HUES64 (cell line): ENCODE data around the gene ADGRG3.

Experiments
- H3K27ac ChIP-seq: 2 replicates; pipeline ENCODE4 v1.7.0; 2013; ENCODE audit warnings: low read depth, low read length, inconsistent platforms
- H3K27me3 ChIP-seq: 2 replicates; pipeline ENCODE4 v1.6.1; 2013; ENCODE audit warnings: mild to moderate bottlenecking, low read length; ENCODE audit not compliant: insufficient read depth
- H3K36me3 ChIP-seq: 2 replicates; pipeline ENCODE4 v1.6.1; 2013; ENCODE audit warnings: mild to moderate bottlenecking, low read length; ENCODE audit not compliant: insufficient read depth
- H3K4me1 ChIP-seq: 2 replicates; pipeline ENCODE4 v1.6.1; 2013; ENCODE audit warnings: mild to moderate bottlenecking, low read length, moderate library complexity; ENCODE audit not compliant: insufficient read depth
- H3K4me3 ChIP-seq: 2 replicates; pipeline ENCODE4 v1.5.1; 2013; ENCODE audit warnings: mild to moderate bottlenecking, low read length, moderate library complexity
- H3K9ac ChIP-seq: 2 replicates; pipeline ENCODE4 v1.6.1; 2013; ENCODE audit warnings: mild to moderate bottlenecking, low read depth, low read length
- H3K9me3 ChIP-seq: 2 replicates; pipeline ENCODE4 v1.6.1; 2013; ENCODE audit warnings: low read depth, low read length; ENCODE audit not compliant: insufficient read depth
- WGBS: fragments of 150-250, 120-280 bp; methylation state at CpG from one replicate; pipeline ENCODE4 v1.1.7; 2013; ENCODE audit warnings: missing lambda C conversion rate; 5-methylcytosine and 5-hydroxymethylcytosine counted together

ADGRG3 gene

GRCh38 chr16:57624806-57625500 lies 43.2 kb upstream of the ADGRG3 start:
- Histone ChIP-seq H3K27ac (no peak overlapping the region), H3K36me3 (no peaks in the 10 kb centered on the region), H3K9me3 (no peaks in the 10 kb centered on the region), H3K27me3 (no peaks in the 10 kb centered on the region), H3K9ac (no peak overlapping the region), H3K4me3 (no peak overlapping the region), H3K4me1 (peaks cover 22% of the 10 kb centered on the region; the same call in 1 of the 2 replicates)
- 90% methylated on average over 15 of the region's 17 CpGs for WGBS

- Histone ChIP-seq H3K4me3 (no peak overlapping the region), H3K9me3 (no peaks in the 10 kb centered on the region), H3K9ac (no peak overlapping the region), H3K4me1 (peaks cover 14% of the 10 kb centered on the region; the same call in 1 of the 2 replicates), H3K27me3 (no peaks in the 10 kb centered on the region), H3K36me3 (no peaks in the 10 kb centered on the region), H3K27ac (no peak overlapping the region)
- 85% methylated on average over 10 of the region's 10 CpGs for WGBS
These were observed 41.5 kb upstream of the ADGRG3 start for GRCh38 chr16:57626420-57627170.

- no peaks in the 10 kb centered on the region for H3K36me3 ChIP-seq
- H3K9ac ChIP-seq = no peak overlapping the region
- WGBS = 41% methylated on average over 15 of the region's 15 CpGs
- H3K27me3 ChIP-seq = no peaks in the 10 kb centered on the region
- H3K4me1 ChIP-seq = peaks cover 14% of the 10 kb centered on the region; the same call in 1 of the 2 replicates
- H3K27ac ChIP-seq = 0 out of 2 replicates have a peak overlapping the region, but pooled peaks have one; percentile 22
- H3K9me3 ChIP-seq = no peaks in the 10 kb centered on the region
- H3K4me3 ChIP-seq = peak overlapping the region; percentile 36; the same call in 1 of the 2 replicates
These were observed 40.8 kb upstream of the ADGRG3 start for GRCh38 chr16:57627184-57627871.

- Histone ChIP-seq H3K27ac (0 out of 2 replicates have a peak within 1 kb of the TSS, but pooled peaks have one; percentile 22), H3K36me3 (no peaks in the 10 kb centered on the region), H3K9ac (no peak within 1 kb of the TSS), H3K4me3 (peak within 1 kb of the TSS; percentile 36), H3K4me1 (peaks cover 14% of the 10 kb centered on the region; the same call in 1 of the 2 replicates), H3K9me3 (no peaks in the 10 kb centered on the region), H3K27me3 (no peaks in the 10 kb centered on the region)
- WGBS = 14% methylated on average over 30 of the region's 32 CpGs
These were observed 39.9 kb upstream of the ADGRG3 start, which contains the start of gene ADGRG1 for GRCh38 chr16:57628008-57628781. Gene ADGRG1, plus strand, starts transcription at chr16:57628630. Its CDS starts 21,658 bp downstream, at chr16:57650288.

- H3K4me3 ChIP-seq = peak overlapping the region; percentile 36
- H3K27ac ChIP-seq = no peak overlapping the region
- H3K27me3 ChIP-seq = no peaks in the 10 kb centered on the region
- peaks cover 14% of the 10 kb centered on the region; the same call in 1 of the 2 replicates for H3K4me1 ChIP-seq
- 88% methylated on average over 7 of the region's 7 CpGs for WGBS
- H3K9me3 ChIP-seq = no peaks in the 10 kb centered on the region
- H3K9ac ChIP-seq = no peak overlapping the region
- no peaks in the 10 kb centered on the region for H3K36me3 ChIP-seq
These were observed 39.3 kb upstream of the ADGRG3 start for GRCh38 chr16:57628783-57629293.

GRCh38 chr16:57629516-57630406 lies 38.3 kb upstream of the ADGRG3 start:
- no peak overlapping the region for H3K27ac ChIP-seq
- H3K9me3 ChIP-seq = no peaks in the 10 kb centered on the region
- H3K4me1 ChIP-seq = peaks cover 14% of the 10 kb centered on the region; the same call in 1 of the 2 replicates
- H3K9ac ChIP-seq = no peak overlapping the region
- H3K36me3 ChIP-seq = no peaks in the 10 kb centered on the region
- WGBS = 84% methylated on average over 22 of the region's 22 CpGs
- no peak overlapping the region for H3K4me3 ChIP-seq
- no peaks in the 10 kb centered on the region for H3K27me3 ChIP-seq

GRCh38 chr16:57630407-57630797 lies 37.7 kb upstream of the ADGRG3 start:
- Histone ChIP-seq H3K4me3 (no peak overlapping the region), H3K9me3 (no peaks in the 10 kb centered on the region), H3K4me1 (peaks cover 14% of the 10 kb centered on the region; the same call in 1 of the 2 replicates), H3K36me3 (no peaks in the 10 kb centered on the region), H3K9ac (no peak overlapping the region), H3K27me3 (no peaks in the 10 kb centered on the region), H3K27ac (no peak overlapping the region)
- 60% methylated on average over 10 of the region's 10 CpGs for WGBS

- Histone ChIP-seq H3K27me3 (no peaks in the 10 kb centered on the region), H3K36me3 (no peaks in the 10 kb centered on the region), H3K4me1 (peaks cover 14% of the 10 kb centered on the region; the same call in 1 of the 2 replicates), H3K9ac (no peak overlapping the region), H3K27ac (no peak overlapping the region), H3K4me3 (no peak overlapping the region), H3K9me3 (no peaks in the 10 kb centered on the region)
- 86% methylated on average over 19 of the region's 21 CpGs for WGBS
These were observed 36.9 kb upstream of the ADGRG3 start for GRCh38 chr16:57630931-57631845.

GRCh38 chr16:57632568-57632967 lies 35.5 kb upstream of the ADGRG3 start:
- Histone ChIP-seq H3K27ac (no peak overlapping the region), H3K36me3 (no peaks in the 10 kb centered on the region), H3K4me1 (peaks cover 7% of the 10 kb centered on the region; the same call in 1 of the 2 replicates), H3K9me3 (no peaks in the 10 kb centered on the region), H3K27me3 (no peaks in the 10 kb centered on the region), H3K9ac (no peak overlapping the region), H3K4me3 (no peak overlapping the region)
- 93% methylated on average over 15 of the region's 15 CpGs for WGBS
